Measurements from ENCODE around the gene ARHGEF37.

DNA sequence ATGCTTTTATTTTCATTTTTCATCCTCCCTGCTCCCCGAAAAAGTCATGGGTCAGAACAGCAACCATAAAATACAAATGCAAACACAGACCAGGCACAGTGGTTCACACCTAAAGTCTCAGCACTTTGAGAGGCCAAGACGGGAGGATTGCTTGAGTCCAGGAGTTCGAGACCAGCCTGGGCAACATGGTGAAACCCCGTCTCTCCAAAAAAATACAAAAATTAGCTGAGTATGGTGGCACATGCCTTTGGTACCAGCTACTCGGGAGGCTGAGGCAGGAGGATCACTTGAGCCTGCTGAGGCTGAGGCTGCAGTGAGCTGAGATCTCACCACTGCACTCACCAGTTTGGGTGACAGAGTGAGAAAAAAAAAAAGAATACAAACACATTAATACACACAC lies 60.3 kb downstream of the ARHGEF37 start:
- TF ChIP-seq, protein P1, sequence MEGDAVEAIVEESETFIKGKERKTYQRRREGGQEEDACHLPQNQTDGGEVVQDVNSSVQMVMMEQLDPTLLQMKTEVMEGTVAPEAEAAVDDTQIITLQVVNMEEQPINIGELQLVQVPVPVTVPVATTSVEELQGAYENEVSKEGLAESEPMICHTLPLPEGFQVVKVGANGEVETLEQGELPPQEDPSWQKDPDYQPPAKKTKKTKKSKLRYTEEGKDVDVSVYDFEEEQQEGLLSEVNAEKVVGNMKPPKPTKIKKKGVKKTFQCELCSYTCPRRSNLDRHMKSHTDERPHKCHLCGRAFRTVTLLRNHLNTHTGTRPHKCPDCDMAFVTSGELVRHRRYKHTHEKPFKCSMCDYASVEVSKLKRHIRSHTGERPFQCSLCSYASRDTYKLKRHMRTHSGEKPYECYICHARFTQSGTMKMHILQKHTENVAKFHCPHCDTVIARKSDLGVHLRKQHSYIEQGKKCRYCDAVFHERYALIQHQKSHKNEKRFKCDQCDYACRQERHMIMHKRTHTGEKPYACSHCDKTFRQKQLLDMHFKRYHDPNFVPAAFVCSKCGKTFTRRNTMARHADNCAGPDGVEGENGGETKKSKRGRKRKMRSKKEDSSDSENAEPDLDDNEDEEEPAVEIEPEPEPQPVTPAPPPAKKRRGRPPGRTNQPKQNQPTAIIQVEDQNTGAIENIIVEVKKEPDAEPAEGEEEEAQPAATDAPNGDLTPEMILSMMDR (IDR thresholded peaks at IDR 0.05) = no peak
- TF ChIP-seq EP300 (IDR thresholded peaks at IDR 0.05) = no peak
